GM21825 (cell line): ENCODE measurements around the gene MRTFB.

Source experiments
- ATAC-seq: cut with Tn5 transposase; IDR thresholded peaks from one replicate; pipeline ENCODE4 v1.9.1; 2021; ENCODE audit warnings: mild to moderate bottlenecking, moderate library complexity; ENCODE audit not compliant: unreplicated experiment

Gene MRTFB

GRCh38 chr16:14280541-14280940 is 209.4 kb downstream of the MRTFB start:
- no peak for ATAC-seq

- no peak for ATAC-seq
These were observed 212.7 kb downstream of the MRTFB start for GRCh38 chr16:14283786-14284185.

- ATAC-seq: no peak
These were observed 213.3 kb downstream of the MRTFB start for GRCh38 chr16:14284371-14284770.

- peak; percentile 32 for ATAC-seq
These were observed 213.9 kb downstream of the MRTFB start for GRCh38 chr16:14284930-14285512.

- peak; percentile 68 for ATAC-seq
These were observed 214.6 kb downstream of the MRTFB start for GRCh38 chr16:14285513-14286367.

GRCh38 chr16:14286368-14287230 is 215.5 kb downstream of the MRTFB start:
- peak; percentile 22 for ATAC-seq

- ATAC-seq: no peak
These were observed 218.7 kb downstream of the MRTFB start for GRCh38 chr16:14289692-14290340.

- ATAC-seq: no peak
These were observed 220.2 kb downstream of the MRTFB start for GRCh38 chr16:14291286-14291685.

GRCh38 chr16:14292051-14292825 is 221.1 kb downstream of the MRTFB start:
- no peak for ATAC-seq

- ATAC-seq: no peak
These were observed 225.5 kb downstream of the MRTFB start for GRCh38 chr16:14296663-14297062.

GRCh38 chr16:14298374-14299122 is 227.4 kb downstream of the MRTFB start:
- no peak for ATAC-seq

GRCh38 chr16:14300705-14301168 is 229.6 kb downstream of the MRTFB start:
- ATAC-seq: no peak

GRCh38 chr16:14301169-14302030 is 230.3 kb downstream of the MRTFB start:
- peak; percentile 8 for ATAC-seq

GRCh38 chr16:14302031-14302398 is 230.9 kb downstream of the MRTFB start:
- peak; percentile 58 for ATAC-seq

GRCh38 chr16:14302399-14303181 is 231.5 kb downstream of the MRTFB start:
- ATAC-seq: peak; percentile 23

- no peak for ATAC-seq
These were observed 232.1 kb downstream of the MRTFB start for GRCh38 chr16:14303182-14303618.

GRCh38 chr16:14303639-14304394 is 232.7 kb downstream of the MRTFB start:
- no peak for ATAC-seq
